A673 (cell line): ENCODE results near the gene FPGS.

ENCODE experiments used
- CTCF ChIP-seq: fragments of 300-800, 200-600 bp; sonication (generic); conservative IDR thresholded peaks from 2 replicates; pipeline ENCODE4 v1.5.1; 2017; ENCODE audit warnings: low read depth, mild to moderate bottlenecking, antibody characterized with exemption, low read length, moderate library complexity, mixed read lengths
- EZH2 ChIP-seq: fragments of 200-600 bp; sonication (generic); IDR thresholded peaks from 2 replicates; pipeline ENCODE4 v1.6.1; 2017; ENCODE audit warnings: borderline replicate concordance, low read depth, mild to moderate bottlenecking, mixed read lengths, antibody characterized with exemption, low read length; ENCODE audit not compliant: poor library complexity, severe bottlenecking

DNA sequence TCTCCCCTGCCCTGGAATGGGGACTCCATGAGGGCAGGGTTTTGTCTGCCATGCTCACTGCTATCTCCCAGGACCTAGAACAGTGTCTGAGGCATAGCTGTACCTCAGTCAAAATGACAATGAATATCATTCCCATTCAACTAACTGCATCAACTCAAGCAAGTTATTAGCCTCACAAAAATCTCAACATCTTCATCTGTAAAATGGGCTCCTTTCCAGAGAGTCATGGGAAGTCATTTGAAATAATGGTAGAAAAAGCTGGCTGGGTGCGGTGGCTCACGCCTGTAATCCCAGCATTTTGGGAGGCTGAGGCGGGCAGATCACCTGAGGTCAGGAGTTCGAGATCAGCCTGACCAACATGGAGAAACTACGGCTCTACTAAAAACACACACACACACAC lies 33.6 kb upstream of the FPGS start:
- no peak for TF ChIP-seq CTCF
- TF ChIP-seq EZH2, result no peak
